GM19351 (cell line): ENCODE measurements around the gene RIBC1.
"Not testable (repeated sequence)": the region's sequence is repeated elsewhere in the genome, so short reads cannot be mapped to it uniquely, and the experiment has no call there.

Source experiments
- ATAC-seq: cut with Tn5 transposase; IDR thresholded peaks from one replicate; pipeline ENCODE4 v1.9.1; 2021; ENCODE audit warnings: mild to moderate bottlenecking, moderate library complexity; ENCODE audit not compliant: unreplicated experiment

Gene RIBC1

GRCh38 chrX:53433651-53434639, 11.3 kb downstream of the RIBC1 start, which contains the start of gene HSD17B10:
Gene HSD17B10 (minus strand): TSS chrX:53434370. CDS start chrX:53434345, 25 bp downstream.
- peak; percentile 94 for ATAC-seq

GRCh38 chrX:53435997-53436396, 13.3 kb downstream of the RIBC1 start:
- peak; percentile 72 for ATAC-seq

- ATAC-seq: no peak
These were observed 14.5 kb downstream of the RIBC1 start for GRCh38 chrX:53437206-53437605.

GRCh38 chrX:53438174-53438831, 15.6 kb downstream of the RIBC1 start:
- ATAC-seq: no peak

GRCh38 chrX:53438832-53439230, 16.2 kb downstream of the RIBC1 start:
- ATAC-seq: no peak

GRCh38 chrX:53440101-53440500, 17.4 kb downstream of the RIBC1 start:
- no peak for ATAC-seq

- no peak for ATAC-seq
These were observed 18.2 kb downstream of the RIBC1 start for GRCh38 chrX:53440621-53441517.

- peak; percentile 69 for ATAC-seq
These were observed 19.1 kb downstream of the RIBC1 start for GRCh38 chrX:53441531-53442321.

GRCh38 chrX:53442322-53442631, 19.6 kb downstream of the RIBC1 start:
- no peak for ATAC-seq

GRCh38 chrX:53445977-53446376, 23.3 kb downstream of the RIBC1 start:
- ATAC-seq: peak; percentile 58

- ATAC-seq: no peak
These were observed 24.8 kb downstream of the RIBC1 start for GRCh38 chrX:53447441-53447840.

GRCh38 chrX:53449632-53450031, 27.0 kb downstream of the RIBC1 start:
- no peak for ATAC-seq

GRCh38 chrX:53452812-53453211, 30.1 kb downstream of the RIBC1 start:
- ATAC-seq: no peak

- no peak for ATAC-seq
These were observed 33.6 kb downstream of the RIBC1 start for GRCh38 chrX:53456254-53456653.

GRCh38 chrX:53458082-53458481, 35.4 kb downstream of the RIBC1 start:
- no peak for ATAC-seq

GRCh38 chrX:53468659-53469058, 46.0 kb downstream of the RIBC1 start:
- not testable (repeated sequence) for ATAC-seq

GRCh38 chrX:53471346-53471745, 48.7 kb downstream of the RIBC1 start:
- no peak for ATAC-seq

- ATAC-seq: no peak
These were observed 52.0 kb downstream of the RIBC1 start for GRCh38 chrX:53474707-53475106.

GRCh38 chrX:53476371-53476770, 53.7 kb downstream of the RIBC1 start:
- ATAC-seq: no peak

GRCh38 chrX:53479301-53479700, 56.6 kb downstream of the RIBC1 start:
- ATAC-seq: no peak
